OCI-LY1 (cell line): ENCODE measurements around the gene GLYATL3.

Experiments used
- H2AFZ ChIP-seq: fragments of 200-600 bp; sonication (generic), shearing (Covaris generic); 2 replicates; pipeline ENCODE4 v1.6.0; 2014; ENCODE audit warnings: antibody characterized with exemption, mild to moderate bottlenecking, low read length
- H3F3A ChIP-seq: fragments of 200-600 bp; sonication (generic), shearing (Covaris generic); 2 replicates; pipeline ENCODE4 v1.6.0; 2014; ENCODE audit warnings: mild to moderate bottlenecking, antibody characterized with exemption, low read length, moderate library complexity; ENCODE audit not compliant: insufficient read depth
- H3K27ac ChIP-seq: fragments of 200-600 bp; sonication (generic); 2 replicates; pipeline ENCODE4 v1.5.1; 2014; ENCODE audit warnings: low read length, mixed run types, mild to moderate bottlenecking, low read depth; ENCODE audit not compliant: poor library complexity, severe bottlenecking
- H3K27me3 ChIP-seq: fragments of 200-600 bp; sonication (generic); 2 replicates; pipeline ENCODE4 v1.6.0; 2014; ENCODE audit warnings: antibody characterized with exemption, mild to moderate bottlenecking, low read length, moderate library complexity; ENCODE audit not compliant: insufficient read depth
- H3K36me3 ChIP-seq: fragments of 200-600 bp; sonication (generic); 2 replicates; pipeline ENCODE4 v1.6.1; 2014; ENCODE audit warnings: mild to moderate bottlenecking, antibody characterized with exemption, low read length, moderate library complexity, mixed read lengths; ENCODE audit not compliant: insufficient read depth
- H3K4me1 ChIP-seq: fragments of 200-600 bp; sonication (generic); 2 replicates; pipeline ENCODE4 v1.5.1; 2014; ENCODE audit warnings: mild to moderate bottlenecking, low read length, moderate library complexity; ENCODE audit not compliant: insufficient read depth, severe bottlenecking
- H3K4me2 ChIP-seq: fragments of 200-600 bp; sonication (generic), shearing (Covaris generic); 2 replicates; pipeline ENCODE4 v1.6.1; 2014; ENCODE audit warnings: low read length
- H3K4me3 ChIP-seq: fragments of 200-600 bp; sonication (generic); 2 replicates; pipeline ENCODE4 v1.5.1; 2014; ENCODE audit warnings: low read length, low read depth, mild to moderate bottlenecking, mixed read lengths; ENCODE audit not compliant: poor library complexity, severe bottlenecking
- H3K79me2 ChIP-seq: fragments of 200-600 bp; shearing (Covaris generic); 2 replicates; pipeline ENCODE4 v1.6.1; 2016; ENCODE audit warnings: mixed run types, low read length, mixed read lengths; ENCODE audit not compliant: insufficient read depth
- H3K9ac ChIP-seq: fragments of 200-600 bp; sonication (generic), shearing (Covaris generic); 2 replicates; pipeline ENCODE4 v1.6.1; 2014; ENCODE audit warnings: mild to moderate bottlenecking, low read length, mixed read lengths
- H3K9me2 ChIP-seq: fragments of 200-600 bp; sonication (generic), shearing (Covaris generic); 2 replicates; pipeline ENCODE4 v1.6.1; 2014; ENCODE audit warnings: low read depth, mild to moderate bottlenecking, low read length, mixed read lengths
- H3K9me3 ChIP-seq: fragments of 200-600 bp; shearing (Covaris generic); 2 replicates; pipeline ENCODE4 v1.6.1; 2014; ENCODE audit warnings: low read length, mixed read lengths
- H4K20me1 ChIP-seq: fragments of 200-600 bp; sonication (generic), shearing (Covaris generic); 2 replicates; pipeline ENCODE4 v1.6.0; 2016; ENCODE audit warnings: mild to moderate bottlenecking, low read length; ENCODE audit not compliant: insufficient read depth
- CTCF ChIP-seq: fragments of 200-600 bp; sonication (generic), shearing (Covaris generic); IDR thresholded peaks from 2 replicates; pipeline ENCODE4 v1.5.1; 2017; ENCODE audit warnings: mild to moderate bottlenecking, antibody characterized with exemption, low read length, moderate library complexity, mixed read lengths
- EZH2 ChIP-seq: fragments of 200-600 bp; sonication (generic), shearing (Covaris generic); IDR thresholded peaks from 2 replicates; pipeline ENCODE4 v1.8.0; 2017; ENCODE audit warnings: borderline replicate concordance, mixed run types, mild to moderate bottlenecking, antibody characterized with exemption, low read length, moderate library complexity, mixed read lengths

Gene GLYATL3

GRCh38 chr6:49564552-49564951 lies 64.8 kb downstream of the GLYATL3 start:
- TF ChIP-seq EZH2 (no peak), CTCF (no peak)
- Histone ChIP-seq H3K36me3 (no peaks in the 10 kb centered on the region), H4K20me1 (no peaks in the 10 kb centered on the region), H3F3A (no peaks in the 10 kb centered on the region), H3K4me2 (no peak overlapping the region), H3K79me2 (no peaks in the 10 kb centered on the region), H3K27me3 (no peaks in the 10 kb centered on the region), H3K9ac (no peak overlapping the region), H2AFZ (no peak overlapping the region), H3K9me2 (no peaks in the 10 kb centered on the region), H3K27ac (no peak overlapping the region), H3K4me1 (no peaks in the 10 kb centered on the region), H3K4me3 (no peak overlapping the region), H3K9me3 (no peaks in the 10 kb centered on the region)

GRCh38 chr6:49565261-49565660 lies 65.5 kb downstream of the GLYATL3 start:
- Histone ChIP-seq H3K9ac (no peak overlapping the region), H3K4me2 (no peak overlapping the region), H3K27ac (no peak overlapping the region), H2AFZ (no peak overlapping the region), H3K36me3 (no peaks in the 10 kb centered on the region), H3K27me3 (no peaks in the 10 kb centered on the region), H3F3A (no peaks in the 10 kb centered on the region), H4K20me1 (no peaks in the 10 kb centered on the region), H3K4me3 (no peak overlapping the region), H3K4me1 (no peaks in the 10 kb centered on the region), H3K79me2 (no peaks in the 10 kb centered on the region), H3K9me2 (no peaks in the 10 kb centered on the region), H3K9me3 (no peaks in the 10 kb centered on the region)
- TF ChIP-seq CTCF (no peak), EZH2 (no peak)

DNA sequence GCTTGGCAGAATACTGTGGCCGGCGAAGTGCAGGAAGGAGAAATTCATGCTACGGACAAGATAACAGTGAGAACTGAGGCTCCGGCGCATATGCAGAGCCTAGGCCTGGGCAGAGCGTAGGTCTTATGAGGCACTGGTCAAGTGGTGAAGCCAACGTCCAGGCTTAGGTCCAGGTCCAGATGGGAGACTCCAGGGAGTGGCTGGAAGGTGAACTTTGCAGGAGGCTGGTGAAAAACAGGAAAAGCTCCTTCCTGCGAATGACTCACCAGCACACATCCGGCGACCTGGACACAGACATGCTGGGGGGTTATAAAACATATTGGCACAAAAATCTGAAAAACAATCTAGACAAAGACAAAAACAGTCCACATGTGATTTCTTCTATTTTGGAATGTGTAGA lies 66.1 kb downstream of the GLYATL3 start:
- TF ChIP-seq CTCF (no peak), EZH2 (no peak)
- Histone ChIP-seq H3K4me1 (no peaks in the 10 kb centered on the region), H3K4me3 (no peak overlapping the region), H3K79me2 (no peaks in the 10 kb centered on the region), H3F3A (no peaks in the 10 kb centered on the region), H3K4me2 (no peak overlapping the region), H2AFZ (no peak overlapping the region), H3K9me3 (no peaks in the 10 kb centered on the region), H3K27me3 (no peaks in the 10 kb centered on the region), H4K20me1 (no peaks in the 10 kb centered on the region), H3K36me3 (no peaks in the 10 kb centered on the region), H3K9ac (no peak overlapping the region), H3K27ac (no peak overlapping the region), H3K9me2 (no peaks in the 10 kb centered on the region)
